IMR-90 (cell line): ENCODE measurements around the gene RPS6KA2. TPM values are rescaled to one million over a fixed set of nuclear protein-coding genes. Genes with fewer than 3 reads are reported as not detected.

Experiments
- ATAC-seq: fragments of 200-7000 bp; cut with Tn5 transposase; 2 replicates; pipeline ENCODE4 v1.9.1; 2020; ENCODE audit warnings: low read depth, mild to moderate bottlenecking, moderate library complexity
- BruUV-seq: library from RNA; stranded (reverse); fragments of 400-500 nt; replicated peaks from 2 replicates; lab custom pipeline; 2021; lab: Mats Ljungman, UMichigan
- CTCF ChIA-PET: fragments of 300-600 bp; formaldehyde crosslinking; extraction: SDS; loops from one replicate; lab custom pipeline; 2021; ENCODE audit warnings: antibody characterized with exemption; lab: Yijun Ruan, JAX
- POLR2A ChIA-PET: fragments of 300-600 bp; sonication (Branson Sonifier 250); formaldehyde crosslinking; loops from one replicate; lab custom pipeline; 2022; ENCODE audit warnings: antibody characterized with exemption; ENCODE audit not compliant: unreplicated experiment; lab: Charles Lee
- DNase-seq: peaks from one replicate; pipeline ENCODE4 v3.0.0; 2013
- H2AFZ ChIP-seq: replicated peaks from 2 replicates; pipeline ENCODE3; 2013; ENCODE audit warnings: low read length, mild to moderate bottlenecking; ENCODE audit not compliant: poor library complexity
- H2AK5ac ChIP-seq: 2 replicates; pipeline ENCODE4 v1.6.1; 2013; ENCODE audit warnings: low read depth, low read length, inconsistent platforms
- H2AK9ac ChIP-seq: replicated peaks from 2 replicates; pipeline ENCODE3; 2013; ENCODE audit warnings: mild to moderate bottlenecking, low read depth, low read length, moderate library complexity; ENCODE audit not compliant: poor library complexity
- H2BK120ac ChIP-seq: 2 replicates; pipeline ENCODE4 v1.6.1; 2013; ENCODE audit warnings: low read depth, low read length, inconsistent platforms
- H2BK15ac ChIP-seq: 3 replicates; pipeline ENCODE4 v1.6.1; 2013; ENCODE audit warnings: low read depth, low read length, inconsistent platforms
- H2BK20ac ChIP-seq: 2 replicates; pipeline ENCODE4 v1.6.1; 2013; ENCODE audit warnings: low read depth, mild to moderate bottlenecking, inconsistent platforms, low read length, moderate library complexity
- H2BK5ac ChIP-seq: 2 replicates; pipeline ENCODE4 v1.6.1; 2013; ENCODE audit warnings: mild to moderate bottlenecking, low read depth, low read length, inconsistent platforms; ENCODE audit not compliant: poor library complexity, severe bottlenecking
- H3K14ac ChIP-seq: replicated peaks from 2 replicates; pipeline ENCODE4 v1.6.1; 2013; ENCODE audit warnings: low read depth, low read length, inconsistent platforms
- H3K18ac ChIP-seq: 2 replicates; pipeline ENCODE4 v1.6.1; 2013; ENCODE audit warnings: low read depth, low read length, control low read depth
- H3K23ac ChIP-seq: 2 replicates; pipeline ENCODE4 v1.6.1; 2013; ENCODE audit warnings: low read depth, low read length, inconsistent platforms
- H3K27ac ChIP-seq: 2 replicates; pipeline ENCODE4 v1.5.1; 2013; ENCODE audit warnings: mild to moderate bottlenecking, control low read depth, low read length; ENCODE audit not compliant: insufficient read depth
- H3K27me3 ChIP-seq: 2 replicates; pipeline ENCODE4 v1.6.1; 2013; ENCODE audit warnings: low read length; ENCODE audit not compliant: control insufficient read depth, insufficient read depth
- H3K36me3 ChIP-seq: 2 replicates; pipeline ENCODE4 v1.6.1; 2013; ENCODE audit warnings: low read length, mixed read lengths; ENCODE audit not compliant: control insufficient read depth, insufficient read depth
- H3K4ac ChIP-seq: 2 replicates; pipeline ENCODE4 v1.6.1; 2013; ENCODE audit warnings: low read depth, low read length, inconsistent platforms
- H3K4me1 ChIP-seq: 2 replicates; pipeline ENCODE4 v1.6.1; 2013; ENCODE audit warnings: low read length, mixed read lengths; ENCODE audit not compliant: control insufficient read depth, insufficient read depth
- H3K4me2 ChIP-seq: 2 replicates; pipeline ENCODE4 v1.6.1; 2013; ENCODE audit warnings: low read depth, mild to moderate bottlenecking, control low read depth, low read length, moderate library complexity
- H3K4me3 ChIP-seq: 2 replicates; pipeline ENCODE4 v1.5.1; 2013; ENCODE audit warnings: low read depth, mild to moderate bottlenecking, control low read depth, low read length, moderate library complexity; ENCODE audit not compliant: insufficient read depth
- H3K56ac ChIP-seq: 2 replicates; pipeline ENCODE4 v1.6.1; 2013; ENCODE audit warnings: low read length, inconsistent platforms; ENCODE audit not compliant: insufficient read depth; ENCODE audit errors: extremely low read depth
- H3K79me1 ChIP-seq, 2 experiments: 2 replicates each; pipeline ENCODE4 v1.6.1; 2013; ENCODE audit warnings: low read length in 2 of 2, inconsistent platforms in 1 of 2, low read depth in 1 of 2
- H3K9ac ChIP-seq: 2 replicates; pipeline ENCODE4 v1.6.1; 2013; ENCODE audit warnings: low read depth, low read length, control low read depth
- H3K9me1 ChIP-seq: 2 replicates; pipeline ENCODE4 v1.6.1; 2013; ENCODE audit warnings: low read length, inconsistent platforms; ENCODE audit not compliant: insufficient read depth
- H3K9me3 ChIP-seq: 2 replicates; pipeline ENCODE4 v1.6.1; 2013; ENCODE audit warnings: low read length; ENCODE audit not compliant: control insufficient read depth, insufficient read depth
- H4K20me1 ChIP-seq: 2 replicates; pipeline ENCODE4 v1.6.1; 2013; ENCODE audit warnings: low read length, inconsistent platforms; ENCODE audit not compliant: insufficient read depth
- H4K5ac ChIP-seq: 2 replicates; pipeline ENCODE4 v1.6.1; 2013; ENCODE audit warnings: mild to moderate bottlenecking, low read depth, low read length, control low read depth
- H4K8ac ChIP-seq, 2 experiments: 2 replicates each; pipeline ENCODE4 v1.6.1; 2013; ENCODE audit warnings: low read depth in 2 of 2, low read length in 2 of 2, control low read depth in 1 of 2, inconsistent platforms in 1 of 2
- H4K91ac ChIP-seq: 2 replicates; pipeline ENCODE4 v1.6.1; 2013; ENCODE audit warnings: low read depth, low read length, inconsistent platforms; ENCODE audit not compliant: insufficient read depth
- FOS ChIP-seq: fragments of 150-350 bp; IDR thresholded peaks from 2 replicates; pipeline ENCODE4 v1.6.1; 2016; ENCODE audit warnings: low read depth, low read length
- MAZ ChIP-seq: IDR thresholded peaks from 2 replicates; pipeline ENCODE4 v1.6.1; 2012; ENCODE audit warnings: low read depth, mild to moderate bottlenecking, low read length, improper control_type of control experiment, moderate library complexity, borderline replicate concordance
- NFE2L2 ChIP-seq: fragments of 150-350 bp; IDR thresholded peaks from 2 replicates; pipeline ENCODE4 v1.6.1; 2016; ENCODE audit warnings: low read depth, mild to moderate bottlenecking, low read length
- POLR2A ChIP-seq: IDR thresholded peaks from 2 replicates; pipeline ENCODE4 v1.6.1; 2012; ENCODE audit warnings: mild to moderate bottlenecking, low read depth, low read length
- RFX5 ChIP-seq: IDR thresholded peaks from 2 replicates; pipeline ENCODE4 v1.8.0; 2012; ENCODE audit warnings: low read depth, mild to moderate bottlenecking, low read length, moderate library complexity
- SMC3 ChIP-seq: fragments of 150-350 bp; IDR thresholded peaks from 2 replicates; pipeline ENCODE4 v1.6.1; 2016; ENCODE audit warnings: low read depth, mild to moderate bottlenecking, antibody characterized with exemption, low read length, moderate library complexity
- WGBS, 2 experiments: methylation state at CpG; one replicate each; pipeline versions ENCODE4 v1.1.5 to v1.1.7; 2013; ENCODE audit warnings: missing lambda C conversion rate in 2 of 2; ENCODE audit not compliant: insufficient read length in 1 of 2; ENCODE audit errors: extremely low coverage in 2 of 2; 5-methylcytosine and 5-hydroxymethylcytosine counted together
- dilution Hi-C: fragments of 300-500 bp; cut with HindIII; formaldehyde crosslinking; loops from one replicate; pipeline ENCODE4 v1.14.3; 2018; ENCODE audit warnings: low sequenced_read_pairs; ENCODE audit not compliant: unreplicated experiment
- in situ Hi-C: fragments of 300-500 bp; cut with MboI; formaldehyde crosslinking; loops from 3 replicates; pipeline ENCODE4 v1.14.3; 2019; ENCODE audit warnings: low sequenced_read_pairs, inconsistent platforms, mixed read lengths
- intact Hi-C: fragments of 100-400 bp; cut with micrococcal nuclease; formaldehyde crosslinking; loops from 2 replicates; pipeline ENCODE4 v1.10.0; 2022
- polyA plus RNA-seq, 3 experiments: library from polyadenylated mRNA; depleted of rRNA; stranded (reverse); fragments of >200 nt; gene quantifications; 2 replicates each; pipeline ENCODE4 v1.2.3, GENCODE V29; 2012; ENCODE audit warnings: low replicate concordance in 1 of 3
- total RNA-seq: library from RNA; depleted of rRNA; stranded (reverse); fragments of >200 nt; gene quantifications from 2 replicates; pipeline ENCODE4 v1.2.3, GENCODE V29; 2012
- TF ChIP-seq, protein P1 (sequence below): conservative IDR thresholded peaks from 2 replicates; pipeline ENCODE4 v1.5.1; 2012; ENCODE audit warnings: mild to moderate bottlenecking, low read depth, low read length, improper control_type of control experiment
- TF ChIP-seq, protein P2 (sequence below): fragments of 150-350 bp; IDR thresholded peaks from 2 replicates; pipeline ENCODE4 v1.6.1; 2017; ENCODE audit warnings: mild to moderate bottlenecking, antibody characterized with exemption, low read length, low read depth

Gene RPS6KA2
- total and polyA plus RNA-seq, 2 of the 4 experiments (the other 2 are of a cell fraction): 26.9 to 31.3 TPM

DNA sequence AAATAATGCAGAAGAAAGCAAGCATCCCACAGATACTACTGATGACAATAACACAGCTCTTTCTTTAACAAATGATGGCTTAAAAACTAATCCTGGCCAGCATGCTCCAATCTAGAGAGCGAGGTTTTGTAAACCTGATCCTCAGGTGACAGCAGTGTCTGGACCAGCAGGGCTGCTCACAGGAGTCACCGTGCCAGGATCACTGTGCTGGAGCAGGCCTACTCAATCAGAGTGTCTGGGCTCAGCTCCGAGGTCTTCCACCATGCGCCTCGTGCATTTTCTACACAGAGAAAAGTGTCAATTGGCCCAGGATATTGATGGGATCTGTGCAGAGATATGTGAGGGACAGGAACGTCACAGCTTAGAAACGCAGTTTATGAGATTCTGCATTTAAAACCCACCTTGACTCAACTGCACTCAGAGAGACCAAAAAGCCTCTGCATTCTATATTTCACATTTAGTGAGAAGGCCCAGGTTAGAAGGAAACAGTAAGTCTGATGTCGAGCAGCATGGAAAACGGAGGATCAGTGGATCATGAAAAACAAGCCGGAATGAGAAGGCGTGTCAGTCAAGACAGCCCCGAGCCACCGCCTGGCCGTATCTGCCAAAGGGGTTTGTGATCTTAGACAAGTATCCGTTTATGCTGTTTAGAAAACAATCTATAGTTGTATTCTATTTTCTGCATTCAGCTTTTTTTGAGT is 48.4 kb downstream of the RPS6KA2 start:
- Histone ChIP-seq H3K9ac (no peak overlapping the region), H3K56ac (no peak overlapping the region), H3K4me1 (peaks cover 3% of the 10 kb centered on the region), H2AK5ac (0 out of 2 replicates have a peak overlapping the region, but pooled peaks have one; percentile 9), H2BK120ac (no peak overlapping the region), H3K79me1 (peaks cover 28 to 31% of the 10 kb centered on the region in 2 experiments), H4K91ac (no peak overlapping the region), H3K9me1 (no peaks in the 10 kb centered on the region), H4K5ac (no peak overlapping the region), H3K4me2 (no peak overlapping the region), H3K27ac (no peak overlapping the region), H3K18ac (no peak overlapping the region), H3K14ac (no peak overlapping the region), H3K27me3 (no peaks in the 10 kb centered on the region), H3K23ac (no peak overlapping the region), H2AK9ac (no peak overlapping the region), H4K8ac (no peak overlapping the region), H4K20me1 (no peaks in the 10 kb centered on the region; the same call in 1 of the 2 replicates), H3K4me3 (no peak overlapping the region), H2BK5ac (no peak overlapping the region), H3K9me3 (no peaks in the 10 kb centered on the region), H2BK20ac (no peak overlapping the region), H2AFZ (no peak overlapping the region), H3K4ac (no peak overlapping the region), H2BK15ac (no peak overlapping the region), H3K36me3 (peaks cover 7% of the 10 kb centered on the region; the same call in 1 of the 2 replicates)
- TF ChIP-seq SMC3 (no peak), NFE2L2 (no peak), FOS (no peak), POLR2A (no peak), MAZ (no peak), RFX5 (no peak)
- TF ChIP-seq, protein P1, sequence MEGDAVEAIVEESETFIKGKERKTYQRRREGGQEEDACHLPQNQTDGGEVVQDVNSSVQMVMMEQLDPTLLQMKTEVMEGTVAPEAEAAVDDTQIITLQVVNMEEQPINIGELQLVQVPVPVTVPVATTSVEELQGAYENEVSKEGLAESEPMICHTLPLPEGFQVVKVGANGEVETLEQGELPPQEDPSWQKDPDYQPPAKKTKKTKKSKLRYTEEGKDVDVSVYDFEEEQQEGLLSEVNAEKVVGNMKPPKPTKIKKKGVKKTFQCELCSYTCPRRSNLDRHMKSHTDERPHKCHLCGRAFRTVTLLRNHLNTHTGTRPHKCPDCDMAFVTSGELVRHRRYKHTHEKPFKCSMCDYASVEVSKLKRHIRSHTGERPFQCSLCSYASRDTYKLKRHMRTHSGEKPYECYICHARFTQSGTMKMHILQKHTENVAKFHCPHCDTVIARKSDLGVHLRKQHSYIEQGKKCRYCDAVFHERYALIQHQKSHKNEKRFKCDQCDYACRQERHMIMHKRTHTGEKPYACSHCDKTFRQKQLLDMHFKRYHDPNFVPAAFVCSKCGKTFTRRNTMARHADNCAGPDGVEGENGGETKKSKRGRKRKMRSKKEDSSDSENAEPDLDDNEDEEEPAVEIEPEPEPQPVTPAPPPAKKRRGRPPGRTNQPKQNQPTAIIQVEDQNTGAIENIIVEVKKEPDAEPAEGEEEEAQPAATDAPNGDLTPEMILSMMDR: no peak
- TF ChIP-seq, protein P2, sequence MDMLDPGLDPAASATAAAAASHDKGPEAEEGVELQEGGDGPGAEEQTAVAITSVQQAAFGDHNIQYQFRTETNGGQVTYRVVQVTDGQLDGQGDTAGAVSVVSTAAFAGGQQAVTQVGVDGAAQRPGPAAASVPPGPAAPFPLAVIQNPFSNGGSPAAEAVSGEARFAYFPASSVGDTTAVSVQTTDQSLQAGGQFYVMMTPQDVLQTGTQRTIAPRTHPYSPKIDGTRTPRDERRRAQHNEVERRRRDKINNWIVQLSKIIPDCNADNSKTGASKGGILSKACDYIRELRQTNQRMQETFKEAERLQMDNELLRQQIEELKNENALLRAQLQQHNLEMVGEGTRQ: no peak
- no TSS peak for BruUV-seq
- intact Hi-C loops (no loop called here), in situ Hi-C loops (no loop called here), dilution Hi-C loops (no loop called here)
- CTCF ChIA-PET: no interaction called here
- DNase-seq: no peak
- no peak for ATAC-seq
- POLR2A ChIA-PET: no interaction called here
- WGBS, 2 experiments: 93% methylated on average over 6 of the region's 15 CpGs; no CpG with 5 or more reads in 1 of the 2 experiments
